Measurements from ENCODE around the gene GBE1. TPM values are rescaled to one million over a fixed set of nuclear protein-coding genes. Genes with fewer than 3 reads are reported as not detected.
A peak's percentile ranks its signal among the peaks of the same experiment; 100 is the strongest.
"Not testable (repeated sequence)": the region's sequence is repeated elsewhere in the genome, so short reads cannot be mapped to it uniquely, and the experiment has no call there.

The GBE1 gene
- total RNA-seq, 1 experiment from 2014 or later: 36.9 TPM

DNA sequence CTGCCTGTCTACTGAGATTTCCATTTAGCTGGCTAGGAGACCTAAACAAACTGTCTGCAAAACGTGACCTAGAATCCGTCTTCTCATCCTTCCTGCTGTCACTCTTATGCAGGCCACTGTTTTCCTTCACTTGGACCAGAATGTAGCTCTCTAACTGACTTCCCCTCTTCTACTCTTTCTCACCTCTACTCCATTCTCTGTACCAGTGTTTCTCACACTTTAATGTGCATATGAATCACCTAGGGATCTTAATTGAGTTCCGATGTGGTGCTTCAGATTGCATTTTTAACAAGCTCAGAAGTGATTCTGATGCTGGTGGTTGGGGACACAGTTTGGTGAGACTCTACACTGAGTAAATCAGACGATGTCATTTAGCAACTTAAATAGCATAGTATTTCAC lies 1.6 kb upstream of the GBE1 start:
- no peaks in the 10 kb centered on the region for H3K9me3 ChIP-seq
- DNase-seq: no peak

DNA sequence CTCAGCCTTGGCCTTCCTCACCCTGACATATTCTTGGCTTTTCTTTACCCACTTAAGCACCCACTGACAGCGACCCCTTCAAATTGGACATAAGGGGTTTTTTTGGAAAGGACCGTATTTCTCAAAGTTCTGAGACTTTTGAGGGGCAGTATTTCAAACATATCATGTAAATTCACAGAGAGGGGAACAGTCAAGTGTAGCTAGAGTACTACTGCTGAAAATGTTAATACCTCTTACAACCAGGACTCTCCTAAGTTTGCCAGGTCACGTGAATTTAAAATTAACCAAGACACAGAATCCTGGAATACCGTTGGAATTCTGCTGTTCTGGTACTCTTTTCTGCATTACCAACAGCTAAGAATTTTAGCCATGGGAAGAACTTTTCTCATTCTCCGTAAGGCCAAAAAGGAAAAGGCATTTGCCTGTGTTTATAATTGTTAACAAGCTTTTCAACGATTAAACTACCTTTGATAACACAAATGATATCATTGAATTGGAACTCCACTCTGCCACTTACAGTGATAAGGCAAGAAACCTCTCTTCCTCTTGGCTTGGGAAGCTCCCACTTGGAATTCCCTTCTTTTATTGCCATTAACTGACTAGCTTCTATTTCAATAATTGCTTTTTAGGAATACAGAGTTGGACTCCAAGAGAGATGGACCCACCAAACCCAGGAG lies 597 bp upstream of the GBE1 start:
- DNase-seq: no peak
- peaks cover 25% of the 10 kb centered on the region for H3K36me3 ChIP-seq
- no peaks in the 10 kb centered on the region for H3K27me3 ChIP-seq
- H3K9me3 ChIP-seq: no peaks in the 10 kb centered on the region
- peak overlapping the region; percentile 82 for H3K4me3 ChIP-seq

More for the DNA sequence above, 1.6 kb upstream of the GBE1 start:
- Histone ChIP-seq H3K4me3 (no peak overlapping the region), H3K27me3 (no peaks in the 10 kb centered on the region), H3K36me3 (peaks cover 15% of the 10 kb centered on the region)

DNA sequence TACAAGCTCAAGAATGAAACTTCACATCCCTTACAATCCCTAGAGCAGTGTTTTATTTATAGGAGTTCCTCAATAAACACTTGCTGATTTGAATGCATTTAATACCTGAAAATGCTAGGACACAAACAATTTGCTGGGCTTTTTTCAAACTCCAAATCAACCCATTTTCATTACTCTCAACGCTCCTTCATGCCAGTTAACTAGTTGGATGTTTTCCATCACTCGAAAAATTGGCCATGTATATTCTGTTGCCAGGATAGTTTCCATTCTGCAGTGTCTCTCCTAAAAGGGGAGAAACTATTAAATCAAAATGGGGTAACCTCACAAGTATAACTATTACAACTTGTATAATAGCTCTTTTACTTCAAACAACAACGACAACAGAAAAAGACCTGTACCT lies 1.2 kb downstream of the GBE1 start:
- Histone ChIP-seq H3K4me3 (peak overlapping the region; percentile 82), H3K27me3 (no peaks in the 10 kb centered on the region), H3K9me3 (no peaks in the 10 kb centered on the region), H3K36me3 (peaks cover 34% of the 10 kb centered on the region)
- DNase-seq: no peak

DNA sequence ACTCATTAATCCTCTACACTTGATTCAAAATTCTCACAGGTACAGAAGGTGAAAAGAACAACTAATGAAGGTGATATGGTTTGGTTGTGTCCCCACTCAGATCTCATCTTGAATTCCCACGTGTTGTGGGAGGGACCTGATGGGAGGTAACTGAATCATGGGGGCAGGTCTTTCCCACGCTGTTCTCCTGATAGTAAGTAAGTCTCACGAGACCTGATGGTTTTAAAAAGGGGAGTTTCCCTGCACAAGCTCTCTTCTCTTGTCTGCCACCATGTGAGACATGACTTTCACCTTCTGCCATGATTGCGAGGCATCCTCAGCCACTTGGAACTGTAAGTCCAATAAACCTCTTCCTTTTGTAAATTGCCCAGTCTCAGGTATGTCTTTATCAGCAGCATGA lies 2.7 kb downstream of the GBE1 start:
- H3K27me3 ChIP-seq, H3K4me3 ChIP-seq, DNase-seq, H3K9me3 ChIP-seq: not testable (repeated sequence)
- peaks cover 42% of the 10 kb centered on the region for H3K36me3 ChIP-seq

DNA sequence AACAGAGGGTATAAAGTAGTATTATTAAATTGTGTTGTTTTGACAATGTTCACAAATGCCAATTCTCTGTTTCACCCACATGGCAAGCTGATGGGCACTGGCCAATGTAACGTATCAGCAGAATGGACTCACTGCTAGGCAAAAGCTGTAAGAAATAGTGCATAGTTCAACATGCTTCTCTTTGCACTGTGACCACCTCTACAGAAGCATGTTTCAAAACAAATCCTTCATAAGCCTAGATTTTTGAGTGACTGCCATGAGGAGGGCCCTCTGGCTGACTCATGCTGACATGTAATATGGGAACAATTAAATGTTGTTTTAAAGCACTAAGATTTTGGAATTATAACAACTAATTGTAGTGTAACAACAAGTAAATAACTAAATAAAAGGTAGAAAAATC lies 3.2 kb downstream of the GBE1 start:
- H3K36me3 ChIP-seq: peaks cover 42% of the 10 kb centered on the region
- H3K27me3 ChIP-seq: no peaks in the 10 kb centered on the region
- peaks cover 5% of the 10 kb centered on the region; the same call in 1 of the 2 replicates for H3K9me3 ChIP-seq
- H3K4me3 ChIP-seq: no peak overlapping the region
- peak; percentile 50 for DNase-seq

GRCh38 chr3:81753416-81754027 lies 7.9 kb downstream of the GBE1 start:
- no peaks in the 10 kb centered on the region for H3K27me3 ChIP-seq
- DNase-seq: no peak
- H3K36me3 ChIP-seq: peaks cover 35% of the 10 kb centered on the region
- H3K9me3 ChIP-seq: peaks cover 5% of the 10 kb centered on the region; the same call in 1 of the 2 replicates
- H3K4me3 ChIP-seq: no peak overlapping the region

GRCh38 chr3:81752604-81753003 lies 8.8 kb downstream of the GBE1 start:
- peaks cover 28% of the 10 kb centered on the region for H3K36me3 ChIP-seq
- no peak for DNase-seq
- no peak overlapping the region for H3K4me3 ChIP-seq
- peaks cover 5% of the 10 kb centered on the region; the same call in 1 of the 2 replicates for H3K9me3 ChIP-seq
- H3K27me3 ChIP-seq: no peaks in the 10 kb centered on the region

DNA sequence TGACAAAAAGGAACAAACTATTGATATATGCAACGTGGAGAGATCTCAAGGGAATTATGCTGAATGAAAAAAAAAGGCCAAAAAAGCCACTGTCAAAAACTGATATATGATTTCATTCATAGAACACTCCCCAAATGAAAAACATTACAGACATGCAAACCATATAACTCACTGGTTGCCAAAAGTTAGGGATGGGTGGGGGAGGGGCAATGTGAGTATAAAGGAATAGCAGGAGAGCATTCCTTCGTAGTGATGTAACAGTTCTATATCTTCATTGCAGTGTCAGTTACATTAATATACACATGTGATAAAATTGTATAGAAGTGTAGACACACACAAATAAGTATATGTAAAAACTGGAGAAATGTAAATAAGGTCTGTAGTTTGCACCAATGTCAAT lies 12.2 kb downstream of the GBE1 start:
- Histone ChIP-seq H3K4me3 (no peak overlapping the region), H3K27me3 (no peaks in the 10 kb centered on the region), H3K9me3 (no peaks in the 10 kb centered on the region), H3K36me3 (peaks cover 11% of the 10 kb centered on the region)
- peak; percentile 15 for DNase-seq

- not testable (repeated sequence) for DNase-seq, H3K4me3 ChIP-seq, H3K27me3 ChIP-seq, H3K9me3 ChIP-seq
- H3K36me3 ChIP-seq: peaks cover 11% of the 10 kb centered on the region
These were observed 14.2 kb downstream of the GBE1 start for GRCh38 chr3:81747280-81747679.

DNA sequence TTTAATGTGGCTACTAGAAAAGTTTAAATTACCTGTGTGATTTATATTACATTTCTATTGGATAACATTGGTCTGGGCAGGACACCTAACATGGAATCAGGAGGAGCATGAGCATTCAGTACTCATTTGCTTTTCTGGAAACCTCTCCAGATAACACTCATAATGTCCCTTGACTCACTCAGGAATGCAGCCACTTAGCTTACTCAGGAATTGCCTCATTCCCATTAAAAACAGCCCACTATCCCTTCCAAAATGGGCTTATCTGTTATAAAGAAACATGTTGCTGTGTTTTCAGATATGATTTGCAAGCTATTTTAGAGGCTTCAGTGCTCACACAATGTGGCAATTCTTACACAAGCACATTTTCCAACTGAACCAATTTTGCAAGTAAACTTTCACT lies 17.1 kb downstream of the GBE1 start:
- H3K9me3 ChIP-seq: no peaks in the 10 kb centered on the region
- H3K36me3 ChIP-seq: peaks cover 5% of the 10 kb centered on the region; the same call in 1 of the 2 replicates
- DNase-seq: peak; percentile 28
- H3K4me3 ChIP-seq: no peak overlapping the region
- H3K27me3 ChIP-seq: no peaks in the 10 kb centered on the region

GRCh38 chr3:81743096-81744025 lies 18.1 kb downstream of the GBE1 start:
- peak; percentile 50 for DNase-seq
- H3K27me3 ChIP-seq: no peaks in the 10 kb centered on the region
- peaks cover 5% of the 10 kb centered on the region; the same call in 1 of the 2 replicates for H3K36me3 ChIP-seq
- H3K9me3 ChIP-seq: no peaks in the 10 kb centered on the region
- H3K4me3 ChIP-seq: no peak overlapping the region; the same call in 1 of the 2 replicates

- no peaks in the 10 kb centered on the region for H3K27me3 ChIP-seq
- DNase-seq: no peak
- H3K4me3 ChIP-seq: no peak overlapping the region; the same call in 1 of the 2 replicates
- H3K9me3 ChIP-seq: no peaks in the 10 kb centered on the region
- H3K36me3 ChIP-seq: peaks cover 5% of the 10 kb centered on the region; the same call in 1 of the 2 replicates
These were observed 18.9 kb downstream of the GBE1 start for GRCh38 chr3:81742581-81742980.

GRCh38 chr3:81741216-81741615 lies 20.2 kb downstream of the GBE1 start:
- no peak overlapping the region for H3K4me3 ChIP-seq
- H3K36me3 ChIP-seq: no peaks in the 10 kb centered on the region
- H3K9me3 ChIP-seq: no peaks in the 10 kb centered on the region
- no peak for DNase-seq
- no peaks in the 10 kb centered on the region for H3K27me3 ChIP-seq

DNA sequence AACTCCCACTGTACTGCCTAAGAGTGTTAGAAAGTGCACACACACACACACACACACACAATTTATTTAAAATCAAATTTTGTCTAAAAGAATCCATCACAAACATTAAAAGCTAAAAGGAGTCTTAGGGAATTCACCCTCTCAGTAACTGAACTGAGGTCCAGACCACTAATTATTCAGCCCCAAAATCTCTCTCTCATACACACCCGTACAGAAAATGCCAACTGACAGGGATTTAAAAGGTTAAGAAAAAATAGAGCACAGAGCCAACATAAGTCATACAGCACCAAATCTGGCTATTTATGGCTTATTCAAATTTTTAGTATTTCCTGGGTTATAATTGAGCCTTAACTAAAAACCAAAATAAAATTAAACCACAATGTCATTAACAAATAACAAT lies 20.7 kb downstream of the GBE1 start:
- H3K27me3 ChIP-seq: no peaks in the 10 kb centered on the region
- no peak overlapping the region for H3K4me3 ChIP-seq
- no peaks in the 10 kb centered on the region for H3K9me3 ChIP-seq
- H3K36me3 ChIP-seq: no peaks in the 10 kb centered on the region
- no peak for DNase-seq

GRCh38 chr3:81735334-81735733 lies 26.1 kb downstream of the GBE1 start:
- Histone ChIP-seq H3K4me3 (no peak overlapping the region), H3K9me3 (no peaks in the 10 kb centered on the region), H3K36me3 (no peaks in the 10 kb centered on the region), H3K27me3 (no peaks in the 10 kb centered on the region)
- no peak for DNase-seq

DNA sequence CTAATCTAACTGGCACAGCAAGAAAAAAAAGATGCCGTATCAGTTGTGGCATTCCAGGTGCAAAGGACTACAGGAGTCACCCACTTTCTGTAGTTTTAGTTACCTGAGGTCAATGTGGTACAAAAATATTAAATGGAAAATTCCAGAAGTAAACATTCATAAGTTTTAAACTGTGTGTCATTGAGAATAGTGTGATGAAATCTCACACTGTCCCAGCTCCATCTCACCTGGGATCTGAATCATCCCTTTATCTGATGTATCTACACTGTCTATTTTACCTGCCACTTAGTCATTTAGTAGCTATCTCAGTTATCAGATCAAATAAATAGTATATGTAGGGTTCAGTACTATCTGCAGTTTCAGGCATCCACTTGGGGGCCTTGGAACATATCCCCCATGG lies 26.7 kb downstream of the GBE1 start:
- DNase-seq: no peak
- no peaks in the 10 kb centered on the region for H3K36me3 ChIP-seq
- H3K27me3 ChIP-seq: no peaks in the 10 kb centered on the region
- no peak overlapping the region for H3K4me3 ChIP-seq
- no peaks in the 10 kb centered on the region for H3K9me3 ChIP-seq

GRCh38 chr3:81732642-81733041 lies 28.8 kb downstream of the GBE1 start:
- Histone ChIP-seq H3K4me3 (no peak overlapping the region), H3K36me3 (no peaks in the 10 kb centered on the region), H3K27me3 (no peaks in the 10 kb centered on the region), H3K9me3 (no peaks in the 10 kb centered on the region)
- no peak for DNase-seq

All from MG63 (cell line).